RWPE1 (cell line): ENCODE data around the gene CNMD.

Experiments used
- CTCF ChIA-PET: fragments of 350-600 bp; sonication (Branson Sonifier 250); formaldehyde crosslinking; extraction: SDS; loops from one replicate; lab custom pipeline; 2021; lab: Yijun Ruan, JAX
- POLR2A ChIA-PET: fragments of 400-600 bp; formaldehyde crosslinking; extraction: SDS; loops from one replicate; lab custom pipeline; 2020; ENCODE audit warnings: antibody characterized with exemption; ENCODE audit not compliant: low non-redundant PET; lab: Yijun Ruan, JAX
- DNase-seq: peaks from one replicate; pipeline ENCODE4 v3.0.0; 2012; ENCODE audit warnings: low spot score
- H3K27ac ChIP-seq: fragments of 450-650 bp; 2 replicates; pipeline ENCODE4 v1.5.1; 2017
- CTCF ChIP-seq: fragments of 450-650 bp; conservative IDR thresholded peaks from 2 replicates; pipeline ENCODE4 v1.5.1; 2017; ENCODE audit warnings: low read depth, mild to moderate bottlenecking

CNMD gene

GRCh38 chr13:52664272-52664671 lies 75.3 kb downstream of the CNMD start:
- ChIA-PET POLR2A (no interaction called here), CTCF (interaction anchor here (0.7 to 2.6 kb wide), 3 partner anchors 11 to 304 kb away, joined by 3 to 16 read pairs (median 4); partner anchors contain the start of gene SUGT1)
- no peak for DNase-seq
- H3K27ac ChIP-seq = no peak overlapping the region
- no peak for TF ChIP-seq CTCF

- TF ChIP-seq CTCF = no peak
- no peak overlapping the region for H3K27ac ChIP-seq
- DNase-seq = no peak
- ChIA-PET POLR2A (no interaction called here), CTCF (no interaction called here)
Measured at GRCh38 chr13:52659340-52659739, 80.3 kb downstream of the CNMD start.
